ENCODE measurements around the gene DNAJB8.

DNAJB8 gene

GRCh38 chr3:128483657-128484403 lies 17.1 kb upstream of the DNAJB8 start:
- no peak for DNase-seq (ENCODE audit: extremely low read depth in 1 of 2, low read depth in 1 of 2)

- no peak for DNase-seq (ENCODE audit: extremely low read depth in 1 of 2, low read depth in 1 of 2)
These were observed 16.3 kb upstream of the DNAJB8 start for GRCh38 chr3:128482666-128483656.

GRCh38 chr3:128482175-128482574 lies 15.5 kb upstream of the DNAJB8 start:
- no peak for DNase-seq (ENCODE audit: extremely low read depth in 1 of 2, low read depth in 1 of 2)

GRCh38 chr3:128481438-128481942 lies 14.8 kb upstream of the DNAJB8 start:
- no peak for DNase-seq (ENCODE audit: extremely low read depth in 1 of 2, low read depth in 1 of 2)

GRCh38 chr3:128480717-128481437 lies 14.2 kb upstream of the DNAJB8 start:
- DNase-seq (ENCODE audit: extremely low read depth in 1 of 2, low read depth in 1 of 2) = no peak

GRCh38 chr3:128480278-128480677 lies 13.6 kb upstream of the DNAJB8 start:
- no peak for DNase-seq (ENCODE audit: extremely low read depth in 1 of 2, low read depth in 1 of 2)

GRCh38 chr3:128479558-128480086 lies 12.9 kb upstream of the DNAJB8 start:
- DNase-seq (ENCODE audit: extremely low read depth in 1 of 2, low read depth in 1 of 2) = no peak

GRCh38 chr3:128478576-128479506 lies 12.2 kb upstream of the DNAJB8 start:
- no peak for DNase-seq (ENCODE audit: extremely low read depth in 1 of 2, low read depth in 1 of 2)

GRCh38 chr3:128476659-128477058 lies 10.0 kb upstream of the DNAJB8 start:
- DNase-seq (ENCODE audit: extremely low read depth in 1 of 2, low read depth in 1 of 2) = no peak

- no peak for DNase-seq (ENCODE audit: extremely low read depth in 1 of 2, low read depth in 1 of 2)
These were observed 8.7 kb upstream of the DNAJB8 start for GRCh38 chr3:128475355-128475754.

- DNase-seq (ENCODE audit: extremely low read depth in 1 of 2, low read depth in 1 of 2) = no peak
These were observed 7.0 kb upstream of the DNAJB8 start for GRCh38 chr3:128473737-128474136.

- DNase-seq (ENCODE audit: extremely low read depth in 1 of 2, low read depth in 1 of 2) = no peak
These were observed 6.5 kb upstream of the DNAJB8 start for GRCh38 chr3:128473180-128473519.

- no peak for DNase-seq (ENCODE audit: extremely low read depth in 1 of 2, low read depth in 1 of 2)
These were observed 5.9 kb upstream of the DNAJB8 start for GRCh38 chr3:128472449-128473179.

- no peak for DNase-seq (ENCODE audit: extremely low read depth in 1 of 2, low read depth in 1 of 2)
These were observed 5.0 kb upstream of the DNAJB8 start for GRCh38 chr3:128471720-128472119.

GRCh38 chr3:128471110-128471509 lies 4.4 kb upstream of the DNAJB8 start:
- DNase-seq (ENCODE audit: extremely low read depth in 1 of 2, low read depth in 1 of 2) = no peak

- DNase-seq (ENCODE audit: extremely low read depth in 1 of 2, low read depth in 1 of 2) = no peak
These were observed 3.6 kb upstream of the DNAJB8 start for GRCh38 chr3:128470134-128470899.

GRCh38 chr3:128469556-128469955 lies 2.9 kb upstream of the DNAJB8 start:
- no peak for DNase-seq (ENCODE audit: extremely low read depth in 1 of 2, low read depth in 1 of 2)

- no peak for DNase-seq (ENCODE audit: extremely low read depth in 1 of 2, low read depth in 1 of 2)
These were observed 2.3 kb upstream of the DNAJB8 start for GRCh38 chr3:128468791-128469527.

Data from activated CD8-positive, alpha-beta memory T cell treated with anti-CD3 and anti-CD28 coated beads for 1 hour (primary cell).